SU-DHL-6 (cell line): ENCODE measurements around the gene GALNT14.

Experiments used
- H2AFZ ChIP-seq: fragments of 200-600 bp; sonication (generic); 2 replicates; pipeline ENCODE4 v1.6.1; 2014; ENCODE audit warnings: low read depth, mild to moderate bottlenecking, moderate library complexity, mixed read lengths, antibody characterized with exemption, low read length; ENCODE audit not compliant: severe bottlenecking
- H3F3A ChIP-seq: fragments of 200-600 bp; shearing (Covaris generic); 2 replicates; pipeline ENCODE4 v1.6.0; 2016; ENCODE audit warnings: antibody characterized with exemption, mild to moderate bottlenecking; ENCODE audit not compliant: insufficient read depth
- H3K27ac ChIP-seq: fragments of 200-600 bp; sonication (generic); 2 replicates; pipeline ENCODE4 v1.5.1; 2016; ENCODE audit warnings: low read depth, mild to moderate bottlenecking, low read length, moderate library complexity, mixed read lengths
- H3K27me3 ChIP-seq: fragments of 200-600 bp; sonication (generic), shearing (Covaris generic); 2 replicates; pipeline ENCODE4 v1.6.0; 2014; ENCODE audit warnings: mild to moderate bottlenecking, low read length
- H3K36me3 ChIP-seq: fragments of 200-600 bp; sonication (generic); 2 replicates; pipeline ENCODE4 v1.6.1; 2014; ENCODE audit warnings: mild to moderate bottlenecking, low read length, mixed read lengths
- H3K4me2 ChIP-seq: fragments of 300-600, 200-600 bp; shearing (Covaris generic), sonication (generic); 2 replicates; pipeline ENCODE4 v1.6.0; 2014; ENCODE audit warnings: low read length, low read depth, mild to moderate bottlenecking; ENCODE audit not compliant: poor library complexity, severe bottlenecking
- H3K4me3 ChIP-seq: fragments of 200-600 bp; sonication (generic); 2 replicates; pipeline ENCODE4 v1.5.1; 2014; ENCODE audit warnings: antibody characterized with exemption, low read length, mild to moderate bottlenecking, mixed read lengths; ENCODE audit not compliant: insufficient read depth, poor library complexity, severe bottlenecking
- H3K79me2 ChIP-seq: fragments of 200-600 bp; sonication (generic); 2 replicates; pipeline ENCODE4 v1.6.1; 2014; ENCODE audit warnings: mild to moderate bottlenecking, low read length, moderate library complexity; ENCODE audit not compliant: insufficient read depth
- H3K9ac ChIP-seq: fragments of 200-600 bp; sonication (generic); 2 replicates; pipeline ENCODE4 v1.7.0; 2014; ENCODE audit warnings: mild to moderate bottlenecking, low read length
- H3K9me2 ChIP-seq: fragments of 200-600 bp; sonication (generic); replicated peaks from 2 replicates; pipeline ENCODE4 v1.6.1; 2014; ENCODE audit warnings: low read length; ENCODE audit not compliant: insufficient read depth
- H3K9me3 ChIP-seq: fragments of 200-600 bp; sonication (generic); 2 replicates; pipeline ENCODE4 v1.6.1; 2014; ENCODE audit warnings: low read length, mixed read lengths; ENCODE audit not compliant: insufficient read depth
- H4K20me1 ChIP-seq: fragments of 200-600 bp; sonication (generic); 2 replicates; pipeline ENCODE4 v1.6.1; 2014; ENCODE audit warnings: low read depth, mild to moderate bottlenecking, antibody characterized with exemption, low read length, moderate library complexity, mixed read lengths
- CTCF ChIP-seq: fragments of 200-600 bp; sonication (generic); IDR thresholded peaks from one replicate; pipeline ENCODE4 v1.5.1; 2017; ENCODE audit warnings: antibody characterized with exemption, mild to moderate bottlenecking, low read length, moderate library complexity; ENCODE audit not compliant: insufficient read depth, poor library complexity, severe bottlenecking
- EZH2phosphoT487 ChIP-seq: fragments of 200-600 bp; sonication (generic), shearing (Covaris generic); conservative IDR thresholded peaks from 2 replicates; pipeline ENCODE4 v1.6.1; 2018; ENCODE audit warnings: mild to moderate bottlenecking, antibody characterized with exemption, low read length, moderate library complexity, mixed read lengths

The GALNT14 gene

GRCh38 chr2:31089645-31090044 is 48.6 kb downstream of the GALNT14 start:
- Histone ChIP-seq H3K27me3 (no peaks in the 10 kb centered on the region), H3K79me2 (no peaks in the 10 kb centered on the region), H3K4me3 (no peak overlapping the region), H3K9ac (no peak overlapping the region), H3K9me3 (no peaks in the 10 kb centered on the region), H3K9me2 (no peaks in the 10 kb centered on the region), H3F3A (no peaks in the 10 kb centered on the region), H3K4me2 (no peak overlapping the region), H2AFZ (no peak overlapping the region), H3K36me3 (no peaks in the 10 kb centered on the region), H3K27ac (no peak overlapping the region), H4K20me1 (no peaks in the 10 kb centered on the region)
- TF ChIP-seq CTCF (no peak), EZH2phosphoT487 (no peak)

- no peaks in the 10 kb centered on the region for H4K20me1 ChIP-seq
Observed at GRCh38 chr2:31088504-31089195, 49.6 kb downstream of the GALNT14 start.

GRCh38 chr2:31087491-31087890 is 50.7 kb downstream of the GALNT14 start:
- Histone ChIP-seq H3K27me3 (no peaks in the 10 kb centered on the region), H3K9me3 (no peaks in the 10 kb centered on the region), H3K4me2 (no peak overlapping the region), H3K9me2 (no peaks in the 10 kb centered on the region), H3K79me2 (no peaks in the 10 kb centered on the region), H3K9ac (no peak overlapping the region), H3K36me3 (no peaks in the 10 kb centered on the region), H3K27ac (no peak overlapping the region), H2AFZ (no peak overlapping the region), H4K20me1 (no peaks in the 10 kb centered on the region), H3F3A (no peaks in the 10 kb centered on the region), H3K4me3 (no peak overlapping the region)
- TF ChIP-seq CTCF (no peak), EZH2phosphoT487 (no peak)

More at GRCh38 chr2:31088504-31089195, 49.6 kb downstream of the GALNT14 start:
- no peaks in the 10 kb centered on the region for H3K36me3 ChIP-seq
- no peaks in the 10 kb centered on the region for H3F3A ChIP-seq
- H3K27ac ChIP-seq: no peak overlapping the region
- H3K9me2 ChIP-seq: no peaks in the 10 kb centered on the region
- no peak overlapping the region for H3K9ac ChIP-seq
- no peak overlapping the region for H3K4me3 ChIP-seq
- no peak overlapping the region for H3K4me2 ChIP-seq
- H3K9me3 ChIP-seq: no peaks in the 10 kb centered on the region
- no peak overlapping the region for H2AFZ ChIP-seq
- H3K79me2 ChIP-seq: no peaks in the 10 kb centered on the region
- H3K27me3 ChIP-seq: no peaks in the 10 kb centered on the region
- no peak for TF ChIP-seq EZH2phosphoT487
- no peak for TF ChIP-seq CTCF
